GM12872 (cell line): ENCODE results near the gene C19orf67.

Experiments
- TF ChIP-seq, protein P1 (sequence below): IDR thresholded peaks from 3 replicates; pipeline ENCODE4 v1.5.1; 2011; ENCODE audit warnings: low read depth, mild to moderate bottlenecking, low read length, moderate library complexity; ENCODE audit not compliant: insufficient read depth

Gene C19orf67

DNA sequence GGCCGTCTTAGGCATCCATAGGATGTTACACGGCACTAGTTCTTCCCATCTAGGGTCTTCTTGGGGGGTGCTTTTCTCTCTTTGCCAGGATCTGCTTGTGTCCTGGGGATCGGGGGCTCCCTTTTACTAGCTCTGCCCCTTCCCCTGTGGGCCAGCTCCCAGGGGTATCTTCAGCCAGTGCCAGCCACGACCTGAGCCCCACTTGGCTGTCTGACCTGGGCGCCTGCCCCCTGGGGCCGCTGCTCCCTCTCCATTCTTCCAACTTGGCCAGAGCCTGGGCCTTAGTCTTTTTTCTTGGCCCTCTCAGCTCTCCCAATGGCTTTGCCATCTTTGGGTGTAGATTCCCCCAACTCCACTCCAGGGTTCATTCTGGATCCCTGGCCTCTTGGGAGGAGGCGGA lies 28.9 kb upstream of the C19orf67 start:
- TF ChIP-seq, protein P1, sequence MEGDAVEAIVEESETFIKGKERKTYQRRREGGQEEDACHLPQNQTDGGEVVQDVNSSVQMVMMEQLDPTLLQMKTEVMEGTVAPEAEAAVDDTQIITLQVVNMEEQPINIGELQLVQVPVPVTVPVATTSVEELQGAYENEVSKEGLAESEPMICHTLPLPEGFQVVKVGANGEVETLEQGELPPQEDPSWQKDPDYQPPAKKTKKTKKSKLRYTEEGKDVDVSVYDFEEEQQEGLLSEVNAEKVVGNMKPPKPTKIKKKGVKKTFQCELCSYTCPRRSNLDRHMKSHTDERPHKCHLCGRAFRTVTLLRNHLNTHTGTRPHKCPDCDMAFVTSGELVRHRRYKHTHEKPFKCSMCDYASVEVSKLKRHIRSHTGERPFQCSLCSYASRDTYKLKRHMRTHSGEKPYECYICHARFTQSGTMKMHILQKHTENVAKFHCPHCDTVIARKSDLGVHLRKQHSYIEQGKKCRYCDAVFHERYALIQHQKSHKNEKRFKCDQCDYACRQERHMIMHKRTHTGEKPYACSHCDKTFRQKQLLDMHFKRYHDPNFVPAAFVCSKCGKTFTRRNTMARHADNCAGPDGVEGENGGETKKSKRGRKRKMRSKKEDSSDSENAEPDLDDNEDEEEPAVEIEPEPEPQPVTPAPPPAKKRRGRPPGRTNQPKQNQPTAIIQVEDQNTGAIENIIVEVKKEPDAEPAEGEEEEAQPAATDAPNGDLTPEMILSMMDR: no peak

DNA sequence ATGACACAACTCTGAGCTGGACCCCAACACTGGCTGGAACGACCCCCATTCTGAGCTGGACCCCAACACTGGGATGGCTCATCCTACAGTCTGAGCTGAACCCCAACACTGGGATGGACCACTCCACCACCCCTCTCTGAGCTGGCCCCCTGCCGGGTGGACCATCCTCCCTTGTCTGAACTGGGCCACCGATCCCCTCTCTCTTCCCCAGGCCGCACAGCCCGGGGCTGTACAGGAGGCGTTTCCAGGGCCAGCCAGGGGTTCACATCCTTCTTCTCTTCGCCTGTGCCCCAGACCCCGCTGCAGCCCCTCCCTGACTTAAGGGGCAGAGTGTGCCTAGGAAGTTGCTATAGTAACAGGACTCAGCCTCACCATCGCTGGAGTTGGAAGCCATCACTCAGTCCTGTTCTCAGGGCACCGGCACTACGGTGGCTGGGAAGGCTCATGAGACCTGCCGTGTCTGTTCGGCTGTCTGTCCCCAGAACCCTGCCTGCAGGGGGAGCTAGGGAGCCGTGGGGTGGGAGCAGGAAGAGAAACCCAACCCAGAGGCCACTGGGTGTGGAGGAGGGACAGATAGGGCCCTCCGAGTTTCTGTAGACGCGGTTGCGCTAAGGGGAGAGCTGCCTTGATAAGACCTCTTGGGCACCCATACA lies 28.3 kb upstream of the C19orf67 start:
- TF ChIP-seq, protein P1: peak; percentile 52

DNA sequence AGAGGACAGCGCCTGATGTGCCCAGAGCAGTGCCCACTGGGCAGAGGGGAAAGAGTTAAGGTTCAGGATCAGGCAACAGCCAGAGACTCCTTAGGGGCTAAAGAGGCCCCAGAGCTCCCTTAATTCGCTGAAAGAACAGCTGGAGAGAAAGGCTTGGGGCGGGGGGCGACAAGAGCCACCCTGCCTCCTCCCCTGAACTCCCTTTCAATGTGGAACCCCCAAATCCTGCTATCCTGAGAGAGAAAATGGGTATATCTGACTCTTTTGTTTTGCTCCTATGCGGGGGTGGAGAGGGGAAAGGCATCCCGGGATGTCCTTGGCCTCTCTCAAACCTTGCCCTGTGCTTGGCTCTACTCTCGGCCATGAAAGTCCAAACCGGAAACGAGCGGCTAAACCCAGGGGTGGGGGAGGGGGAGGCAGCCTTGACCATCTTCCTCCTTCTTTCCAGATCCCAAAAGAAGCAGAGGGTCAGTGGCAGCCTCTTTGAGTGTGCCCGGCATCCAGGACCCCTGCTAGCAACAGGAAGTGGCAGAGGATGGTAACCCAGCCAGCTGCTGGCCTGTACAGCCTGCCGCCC lies 27.3 kb upstream of the C19orf67 start:
- TF ChIP-seq, protein P1: no peak

DNA sequence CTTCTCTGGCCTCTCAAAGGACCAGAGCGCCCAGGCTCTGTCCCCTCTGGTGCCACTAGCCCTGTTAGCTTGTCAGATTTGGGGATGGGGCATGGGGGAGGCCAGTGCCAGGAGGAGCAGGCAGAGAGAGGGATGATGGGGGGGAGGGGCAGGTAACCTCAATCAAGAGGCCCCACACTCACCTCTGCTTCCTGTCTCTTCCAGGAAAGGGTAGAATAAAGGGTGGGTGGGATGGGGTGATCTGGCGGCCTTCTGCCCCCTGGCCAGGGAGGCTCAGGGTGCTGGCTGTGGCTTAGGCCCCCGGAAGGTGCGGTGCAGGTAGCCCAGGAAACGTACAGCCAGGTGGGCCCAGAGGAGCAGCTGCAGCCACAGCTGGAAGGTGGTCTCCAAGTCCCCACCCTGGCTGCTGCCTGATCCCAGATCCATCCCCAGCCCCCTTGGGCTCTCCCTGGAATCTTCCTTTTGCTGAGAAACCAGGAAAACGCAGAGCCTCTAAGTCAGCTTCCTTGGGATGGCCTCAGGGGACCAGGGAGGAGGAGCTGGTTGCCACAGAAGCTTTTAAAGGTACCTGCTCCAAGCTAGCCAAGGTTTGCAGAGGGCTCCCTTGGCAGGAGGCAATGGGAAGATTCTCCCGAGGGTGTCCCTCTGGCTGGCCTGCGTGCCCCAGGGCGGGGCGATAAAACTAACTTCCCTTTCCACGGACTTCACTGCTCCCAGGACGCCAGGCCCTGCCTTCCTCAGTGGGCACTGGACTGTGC lies 26.6 kb upstream of the C19orf67 start:
- TF ChIP-seq, protein P1: no peak

DNA sequence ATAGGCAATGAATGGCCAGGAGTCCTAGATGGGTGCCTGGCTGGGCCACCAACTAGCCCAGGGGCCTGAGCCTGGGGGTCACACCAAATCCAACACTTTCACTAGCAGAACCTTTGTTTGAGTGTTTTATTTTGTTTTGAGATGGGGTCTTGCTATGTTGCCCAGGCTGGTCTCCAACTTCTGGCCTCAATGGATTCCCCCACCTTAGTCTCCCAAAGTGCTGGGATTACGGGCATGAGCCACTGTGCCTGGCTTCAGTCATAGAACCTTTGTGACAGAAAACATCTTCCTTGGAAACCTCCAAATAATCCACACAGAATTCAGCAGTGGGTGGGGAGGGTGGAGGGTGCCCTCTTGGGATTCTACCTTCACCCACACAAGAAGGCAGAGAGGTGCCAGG lies 25.9 kb upstream of the C19orf67 start:
- TF ChIP-seq, protein P1: no peak

GRCh38 chr19:14110650-14111049 lies 25.1 kb upstream of the C19orf67 start:
- TF ChIP-seq, protein P1: no peak

GRCh38 chr19:14107581-14108461 lies 22.2 kb upstream of the C19orf67 start:
- TF ChIP-seq, protein P1: no peak
